ENCODE data around the gene ECI1. TPM values are rescaled to one million over a fixed set of nuclear protein-coding genes. Genes with fewer than 3 reads are reported as not detected.
"Not testable (repeated sequence)": the region's sequence is repeated elsewhere in the genome, so short reads cannot be mapped to it uniquely, and the experiment has no call there.

Gene ECI1
- total RNA-seq, 1 donor = 10.5 TPM

DNA sequence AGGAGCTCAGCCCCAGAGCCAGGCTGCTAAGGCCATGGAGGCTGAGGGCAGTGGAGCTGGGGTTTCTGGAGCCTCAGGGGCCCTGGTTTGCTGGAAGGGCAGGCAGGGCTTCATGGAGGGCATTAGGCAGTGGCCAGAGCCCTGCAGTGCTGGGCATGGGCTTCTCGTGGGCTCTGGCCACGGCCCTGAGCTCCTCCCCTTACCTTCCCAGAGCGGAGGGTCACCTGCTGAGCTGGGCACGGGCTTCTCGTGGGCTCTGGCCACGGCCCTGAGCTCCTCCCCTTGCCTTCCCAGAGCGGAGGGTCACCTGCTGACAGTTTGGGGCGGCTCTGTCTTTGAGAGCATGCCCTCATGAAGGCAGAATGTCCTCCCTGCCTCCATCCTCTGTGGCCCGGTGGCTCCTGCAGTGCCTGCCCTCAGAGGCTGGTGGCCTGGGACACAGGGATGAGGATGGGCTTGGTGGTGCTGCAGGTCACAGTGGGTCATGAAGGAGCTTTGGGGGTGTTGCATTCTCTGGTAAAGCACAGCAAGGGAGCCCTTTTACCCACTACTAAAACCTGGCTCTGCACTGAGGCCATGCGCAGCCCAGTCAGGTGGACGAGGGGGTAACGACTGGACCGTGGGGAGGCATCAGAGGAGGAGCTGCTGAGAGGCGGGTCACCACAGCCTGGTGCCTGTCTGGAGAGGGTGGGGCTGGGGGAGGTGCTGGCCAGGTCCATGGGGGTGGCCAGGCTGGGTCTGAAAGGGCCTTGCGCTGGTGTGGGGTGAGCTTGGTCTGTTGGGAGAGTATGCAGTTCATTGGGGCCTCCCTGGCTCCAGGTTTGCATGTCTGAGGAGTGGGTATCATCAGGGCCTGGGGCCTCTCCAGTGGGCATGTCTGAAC is 19.4 kb upstream of the ECI1 start:
- Histone ChIP-seq H3K9me3 (ENCODE audit: low read depth, low read length) (no peaks in the 10 kb centered on the region), H3K4me3 (ENCODE audit: low read length) (no peak overlapping the region), H3K4me1 (ENCODE audit: insufficient read depth, low read length) (peaks cover 30% of the 10 kb centered on the region), H3K27me3 (ENCODE audit: insufficient read depth, low read length) (no peaks in the 10 kb centered on the region)

DNA sequence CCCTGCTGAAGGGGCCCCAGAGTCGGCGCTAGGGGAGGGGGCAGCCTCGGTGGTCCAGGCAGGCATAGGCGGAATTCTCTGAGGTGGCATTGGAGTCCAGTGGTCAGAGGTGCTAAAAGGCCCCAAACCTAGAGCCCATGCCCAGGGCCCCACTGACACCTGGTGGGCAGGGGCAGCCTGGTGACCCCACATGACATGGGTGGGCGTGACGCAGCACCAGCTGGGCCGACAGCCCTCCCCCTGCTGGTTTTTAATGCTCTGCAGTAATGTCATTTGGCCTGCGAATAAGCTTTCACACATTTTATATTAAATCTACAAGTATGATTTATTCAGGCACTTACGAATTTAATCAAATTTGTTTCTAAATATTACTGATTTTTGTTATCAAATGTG is 18.7 kb upstream of the ECI1 start:
- Histone ChIP-seq H3K4me1 (ENCODE audit: insufficient read depth, low read length) (peaks cover 35% of the 10 kb centered on the region), H3K4me3 (ENCODE audit: low read length) (no peak overlapping the region), H3K9me3 (ENCODE audit: low read depth, low read length) (no peaks in the 10 kb centered on the region), H3K27me3 (ENCODE audit: insufficient read depth, low read length) (no peaks in the 10 kb centered on the region)

DNA sequence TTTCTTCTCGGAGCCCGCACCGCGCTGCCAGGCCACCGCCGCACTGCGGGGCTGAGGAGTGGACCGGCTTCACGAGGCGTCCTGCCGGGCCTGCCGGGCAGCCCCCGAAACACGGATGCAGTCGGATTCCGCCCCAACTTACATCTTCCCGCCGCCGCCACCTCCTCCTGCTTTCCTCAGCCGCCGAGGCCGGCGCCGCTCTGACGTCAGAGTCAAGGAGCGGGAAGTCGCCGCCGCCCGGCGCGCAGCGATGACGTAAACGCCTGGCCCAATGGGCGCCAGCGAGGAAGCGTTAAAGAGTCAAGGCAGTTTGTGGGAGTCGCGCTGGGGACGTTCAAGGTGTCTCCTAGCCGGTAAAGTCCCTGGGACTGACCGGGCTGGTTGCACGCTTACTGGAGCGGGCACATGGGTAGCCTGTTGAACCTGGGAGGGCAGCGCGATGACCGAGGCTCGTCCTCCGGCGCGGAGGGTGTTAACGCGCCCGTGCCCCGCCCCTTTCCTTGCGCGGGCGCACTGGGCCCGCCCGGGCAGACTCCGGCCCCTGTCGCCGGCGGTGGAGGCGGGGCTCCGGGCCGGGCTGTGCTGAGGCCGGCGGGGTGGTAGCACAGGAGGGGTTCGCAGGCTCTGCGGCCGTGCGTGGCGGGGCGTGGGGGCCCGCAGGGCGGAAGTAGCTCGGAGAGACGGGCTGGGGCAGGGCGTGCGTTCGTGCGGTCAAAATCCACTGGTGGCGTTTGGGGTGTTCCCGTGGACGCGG is 16.7 kb upstream of the ECI1 start, which contains the start of gene RNPS1:
Gene RNPS1 (minus strand): TSS at position 214 of the 754 bp plus-strand sequence. CDS start 3,483 bp downstream, outside the sequence.
- peak within 1 kb of the TSS; percentile 79 for H3K4me3 ChIP-seq (ENCODE audit: low read length)
- H3K9me3 ChIP-seq (ENCODE audit: low read depth, low read length) = no peaks in the 10 kb centered on the region
- H3K27me3 ChIP-seq (ENCODE audit: insufficient read depth, low read length) = no peaks in the 10 kb centered on the region
- peaks cover 35% of the 10 kb centered on the region for H3K4me1 ChIP-seq (ENCODE audit: insufficient read depth, low read length)

DNA sequence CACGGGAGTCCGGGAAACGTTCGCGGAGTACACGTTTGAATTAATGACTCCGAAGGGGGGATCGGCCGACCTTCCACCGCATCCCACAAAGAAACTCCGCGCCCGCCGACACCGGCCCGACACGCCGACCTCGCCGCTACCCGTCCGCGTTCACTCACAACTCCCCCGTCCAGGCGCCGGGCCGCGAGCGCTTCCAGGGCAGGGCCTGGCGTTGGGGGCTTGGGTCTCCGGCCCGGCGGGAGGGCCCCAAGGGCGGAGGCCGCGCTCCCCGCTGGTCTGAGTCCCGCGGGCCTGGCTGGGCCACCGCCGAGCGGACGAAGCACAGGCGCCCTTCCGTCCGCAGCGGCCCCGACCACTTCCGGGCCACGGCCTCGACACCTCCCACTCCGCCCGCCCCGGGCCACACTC is 16.1 kb upstream of the ECI1 start:
- Histone ChIP-seq H3K4me3 (ENCODE audit: low read length) (peak overlapping the region; percentile 79), H3K4me1 (ENCODE audit: insufficient read depth, low read length) (peaks cover 33% of the 10 kb centered on the region)
- not testable (repeated sequence) for H3K27me3 ChIP-seq (ENCODE audit: insufficient read depth, low read length); H3K9me3 ChIP-seq (ENCODE audit: low read depth, low read length)

DNA sequence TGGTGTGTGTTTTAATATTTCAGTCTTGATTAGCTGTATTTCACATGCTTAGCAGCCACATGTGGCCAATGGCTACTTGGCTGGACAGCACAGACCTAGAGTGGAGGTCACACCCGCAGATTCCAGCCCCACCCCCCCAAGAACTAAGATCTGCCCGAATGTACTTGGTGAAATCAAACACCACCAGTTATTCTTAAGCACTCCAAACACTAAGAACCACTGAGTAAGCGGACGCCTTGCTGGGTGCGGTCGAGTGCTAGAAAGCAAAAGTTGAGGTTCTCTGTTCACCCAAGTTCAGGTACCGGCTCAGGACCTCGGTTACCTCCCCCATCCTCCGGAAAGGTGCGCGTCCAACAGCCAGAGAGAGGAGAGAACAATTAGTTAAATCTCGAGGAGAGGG is 15.5 kb upstream of the ECI1 start:
- not testable (repeated sequence) for H3K27me3 ChIP-seq (ENCODE audit: insufficient read depth, low read length); H3K9me3 ChIP-seq (ENCODE audit: low read depth, low read length)
- peak overlapping the region; percentile 79 for H3K4me3 ChIP-seq (ENCODE audit: low read length)
- peaks cover 29% of the 10 kb centered on the region for H3K4me1 ChIP-seq (ENCODE audit: insufficient read depth, low read length)

DNA sequence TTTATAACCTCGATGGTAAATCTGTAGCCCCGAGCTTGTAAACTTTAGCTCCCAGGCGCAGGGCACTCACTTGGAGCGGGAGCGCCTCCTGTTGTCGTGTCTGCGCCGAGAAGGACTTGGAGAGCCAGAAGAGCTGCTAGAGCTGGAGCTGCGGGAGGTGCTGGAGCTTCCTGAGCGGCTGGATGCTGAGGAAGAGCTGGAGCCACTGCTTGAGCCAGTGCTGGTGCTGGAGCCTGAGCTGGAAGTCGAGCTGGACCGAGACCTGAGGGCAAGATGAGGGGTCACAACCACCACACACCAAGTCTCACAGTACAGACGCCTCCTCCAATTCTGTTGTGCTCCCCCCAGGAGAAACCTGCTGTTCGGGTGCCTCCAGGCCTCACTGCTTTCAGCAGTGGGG is 11.6 kb upstream of the ECI1 start:
- not testable (repeated sequence) for H3K27me3 ChIP-seq (ENCODE audit: insufficient read depth, low read length); H3K4me3 ChIP-seq (ENCODE audit: low read length); H3K9me3 ChIP-seq (ENCODE audit: low read depth, low read length)
- peaks cover 15% of the 10 kb centered on the region for H3K4me1 ChIP-seq (ENCODE audit: insufficient read depth, low read length)

DNA sequence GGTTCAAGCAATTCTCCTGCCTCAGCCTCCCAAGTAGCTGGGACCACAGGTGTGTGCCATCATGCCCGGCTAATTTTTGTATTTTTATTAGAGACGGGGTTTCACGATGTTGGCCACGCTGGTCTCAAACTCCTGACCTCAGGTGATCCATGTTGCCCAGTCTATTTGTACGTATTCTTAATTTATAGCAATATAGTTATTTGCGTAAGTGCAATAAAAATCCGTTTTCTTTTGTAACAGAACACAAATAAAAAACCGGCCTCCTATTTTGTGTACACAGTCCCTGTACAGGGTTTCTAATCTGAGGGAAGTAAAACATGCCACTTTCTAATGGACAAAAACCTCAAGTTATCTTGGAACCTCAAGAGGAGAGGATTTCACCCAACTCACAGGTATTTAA is 8.9 kb upstream of the ECI1 start:
- Histone ChIP-seq H3K9me3 (ENCODE audit: low read depth, low read length) (no peaks in the 10 kb centered on the region), H3K4me3 (ENCODE audit: low read length) (no peak overlapping the region), H3K27me3 (ENCODE audit: insufficient read depth, low read length) (no peaks in the 10 kb centered on the region), H3K4me1 (ENCODE audit: insufficient read depth, low read length) (no peaks in the 10 kb centered on the region)

DNA sequence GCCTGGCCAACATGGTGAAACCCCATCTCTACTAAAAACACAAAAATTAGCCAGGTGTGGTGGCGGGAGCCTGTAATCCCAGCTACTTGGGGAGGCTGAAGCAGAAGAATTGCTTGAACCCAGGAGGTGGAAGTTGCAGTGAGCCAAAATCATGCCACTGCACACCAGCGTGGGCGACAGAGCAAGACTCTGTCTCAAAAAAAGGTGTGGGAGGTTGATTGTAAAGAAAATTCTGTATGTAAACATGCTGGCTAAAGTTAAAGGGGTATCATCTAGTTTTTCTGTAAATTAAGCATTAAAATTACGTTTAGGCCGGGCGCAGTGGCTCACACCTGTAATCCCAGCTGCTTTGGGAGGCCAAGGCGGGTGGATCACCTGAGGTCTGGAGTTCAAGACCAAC is 7.1 kb upstream of the ECI1 start:
- not testable (repeated sequence) for H3K4me1 ChIP-seq (ENCODE audit: insufficient read depth, low read length); H3K27me3 ChIP-seq (ENCODE audit: insufficient read depth, low read length); H3K4me3 ChIP-seq (ENCODE audit: low read length); H3K9me3 ChIP-seq (ENCODE audit: low read depth, low read length)

DNA sequence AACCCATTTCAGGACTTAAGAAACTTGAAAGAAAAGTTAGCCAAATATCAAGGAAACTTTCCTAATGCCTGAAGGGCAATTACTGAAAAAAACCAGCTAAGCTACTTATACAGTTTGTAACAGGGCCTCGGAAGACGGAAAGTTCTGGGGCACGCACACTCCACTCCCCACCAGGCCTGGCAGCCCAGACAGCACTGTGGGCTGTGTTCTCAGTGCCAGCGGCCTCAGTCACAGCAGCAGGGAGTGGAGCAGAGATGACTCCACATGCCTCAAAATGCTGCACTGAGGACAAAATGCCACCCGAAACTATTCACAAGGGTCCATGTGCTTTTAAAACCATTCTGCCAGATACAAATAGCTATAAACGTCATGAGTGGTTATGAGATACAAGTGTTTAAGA is 6.3 kb upstream of the ECI1 start:
- Histone ChIP-seq H3K27me3 (ENCODE audit: insufficient read depth, low read length) (no peaks in the 10 kb centered on the region), H3K4me3 (ENCODE audit: low read length) (no peak overlapping the region)

DNA sequence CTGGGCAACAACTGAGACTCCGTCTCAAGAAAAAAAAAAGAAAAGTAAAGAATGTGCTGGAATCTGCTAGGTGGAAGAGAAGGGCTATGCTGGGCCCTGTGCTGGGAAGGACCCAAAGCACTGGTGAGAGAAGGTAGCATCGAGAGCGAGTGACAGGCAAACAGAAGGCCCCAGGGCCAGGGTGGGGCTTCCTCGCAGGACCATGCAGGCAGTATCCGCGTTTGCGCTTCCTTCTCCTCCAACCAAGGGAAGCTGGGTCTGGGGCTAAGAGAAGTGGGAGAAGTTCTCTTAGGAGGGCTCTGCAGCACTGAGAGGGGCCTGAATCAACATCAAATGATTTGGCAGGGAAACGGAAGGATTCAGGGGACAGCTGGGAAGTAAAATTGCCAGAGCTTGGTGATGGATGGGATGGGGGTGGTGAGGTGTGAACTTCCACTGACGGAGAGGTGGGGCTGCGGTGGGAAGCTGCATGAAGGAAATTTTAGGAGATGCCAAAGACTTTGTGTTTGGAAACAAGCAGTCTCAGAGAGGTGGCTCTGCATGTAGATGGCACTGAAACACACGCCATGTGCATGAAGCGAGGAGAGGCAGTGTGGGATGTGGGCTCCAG is 5.2 kb upstream of the ECI1 start:
- H3K27me3 ChIP-seq (ENCODE audit: insufficient read depth, low read length) = no peaks in the 10 kb centered on the region
- peaks cover 6% of the 10 kb centered on the region for H3K4me1 ChIP-seq (ENCODE audit: insufficient read depth, low read length)
- no peak overlapping the region for H3K4me3 ChIP-seq (ENCODE audit: low read length)
- no peaks in the 10 kb centered on the region for H3K9me3 ChIP-seq (ENCODE audit: low read depth, low read length)

More for the DNA sequence above, 6.3 kb upstream of the ECI1 start:
- no peaks in the 10 kb centered on the region for H3K4me1 ChIP-seq (ENCODE audit: insufficient read depth, low read length)
- no peaks in the 10 kb centered on the region for H3K9me3 ChIP-seq (ENCODE audit: low read depth, low read length)

DNA sequence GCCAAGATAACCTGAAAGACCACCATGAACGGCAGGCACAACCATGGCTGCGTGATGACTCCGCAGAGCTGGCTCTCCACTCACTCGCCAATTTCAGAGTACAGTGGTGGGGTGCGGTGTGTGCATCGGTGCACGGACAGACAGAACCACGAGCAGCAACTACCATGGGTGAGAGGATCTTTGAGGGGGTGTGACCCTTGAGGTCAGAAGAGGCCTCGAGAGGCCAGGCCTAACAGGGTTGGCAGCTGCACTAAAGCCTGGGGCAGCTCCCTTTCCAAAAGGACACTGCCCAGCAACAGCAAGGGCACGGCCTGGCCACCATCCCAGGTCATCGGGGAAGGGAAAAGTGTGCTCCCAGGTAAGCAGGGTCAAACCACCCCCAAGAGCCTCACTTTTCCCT is 1.9 kb upstream of the ECI1 start:
- Histone ChIP-seq H3K27me3 (ENCODE audit: insufficient read depth, low read length) (no peaks in the 10 kb centered on the region), H3K9me3 (ENCODE audit: low read depth, low read length) (no peaks in the 10 kb centered on the region), H3K4me3 (ENCODE audit: low read length) (no peak overlapping the region), H3K4me1 (ENCODE audit: insufficient read depth, low read length) (peaks cover 17% of the 10 kb centered on the region)

DNA sequence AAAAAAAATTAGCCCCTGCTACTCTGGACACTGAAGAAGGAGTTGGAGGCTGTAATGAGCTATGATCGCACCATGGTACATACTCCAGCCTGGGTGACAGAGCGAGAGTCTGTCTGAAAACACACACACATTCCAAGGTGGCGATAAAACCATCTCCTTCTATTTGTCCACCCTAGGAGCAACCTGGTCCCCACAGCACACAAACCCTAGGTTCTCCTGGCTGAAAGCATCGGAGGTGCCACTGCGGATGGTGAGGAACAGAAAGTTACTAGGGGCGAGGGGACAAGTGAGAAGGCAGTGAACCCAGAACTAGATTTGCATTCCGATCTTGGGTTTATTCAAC is 1.4 kb upstream of the ECI1 start:
- H3K27me3 ChIP-seq (ENCODE audit: insufficient read depth, low read length) = no peaks in the 10 kb centered on the region
- H3K4me1 ChIP-seq (ENCODE audit: insufficient read depth, low read length) = peaks cover 17% of the 10 kb centered on the region
- no peak overlapping the region for H3K4me3 ChIP-seq (ENCODE audit: low read length)
- no peaks in the 10 kb centered on the region for H3K9me3 ChIP-seq (ENCODE audit: low read depth, low read length)

DNA sequence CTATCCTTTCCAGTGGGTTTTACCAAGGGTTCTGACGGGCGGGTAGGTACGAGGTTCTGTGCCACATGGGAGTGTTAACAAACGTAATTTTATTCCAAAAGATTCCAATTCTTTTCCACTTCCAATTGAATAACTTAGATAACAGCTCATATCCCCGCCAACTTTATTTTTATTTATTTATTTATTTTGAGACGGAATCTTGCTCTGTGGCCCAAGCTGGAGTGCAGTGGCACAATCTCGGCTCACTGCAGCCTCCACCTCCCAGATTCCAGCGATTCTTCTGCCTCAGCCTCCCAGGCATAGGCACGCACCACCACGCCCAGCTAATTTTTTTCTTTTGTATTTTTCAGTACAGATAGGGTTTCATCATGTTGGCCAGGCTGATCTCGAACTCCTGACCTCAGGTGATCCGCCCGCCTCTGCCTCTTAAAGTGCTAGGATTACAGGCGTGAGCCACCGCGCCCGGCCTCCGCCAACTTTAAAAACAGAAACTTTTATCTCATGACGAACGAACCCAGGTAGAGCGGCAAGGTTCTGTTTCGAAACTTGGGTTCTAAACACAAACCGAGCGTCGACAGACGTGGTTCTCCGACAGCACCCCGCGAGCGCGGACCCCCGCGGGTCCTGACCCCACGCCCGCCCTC is 613 bp downstream of the ECI1 start:
- no peaks in the 10 kb centered on the region for H3K9me3 ChIP-seq (ENCODE audit: low read depth, low read length)
- no peaks in the 10 kb centered on the region for H3K27me3 ChIP-seq (ENCODE audit: insufficient read depth, low read length)
- peak overlapping the region; percentile 56 for H3K4me3 ChIP-seq (ENCODE audit: low read length)
- H3K4me1 ChIP-seq (ENCODE audit: insufficient read depth, low read length) = peaks cover 17% of the 10 kb centered on the region

DNA sequence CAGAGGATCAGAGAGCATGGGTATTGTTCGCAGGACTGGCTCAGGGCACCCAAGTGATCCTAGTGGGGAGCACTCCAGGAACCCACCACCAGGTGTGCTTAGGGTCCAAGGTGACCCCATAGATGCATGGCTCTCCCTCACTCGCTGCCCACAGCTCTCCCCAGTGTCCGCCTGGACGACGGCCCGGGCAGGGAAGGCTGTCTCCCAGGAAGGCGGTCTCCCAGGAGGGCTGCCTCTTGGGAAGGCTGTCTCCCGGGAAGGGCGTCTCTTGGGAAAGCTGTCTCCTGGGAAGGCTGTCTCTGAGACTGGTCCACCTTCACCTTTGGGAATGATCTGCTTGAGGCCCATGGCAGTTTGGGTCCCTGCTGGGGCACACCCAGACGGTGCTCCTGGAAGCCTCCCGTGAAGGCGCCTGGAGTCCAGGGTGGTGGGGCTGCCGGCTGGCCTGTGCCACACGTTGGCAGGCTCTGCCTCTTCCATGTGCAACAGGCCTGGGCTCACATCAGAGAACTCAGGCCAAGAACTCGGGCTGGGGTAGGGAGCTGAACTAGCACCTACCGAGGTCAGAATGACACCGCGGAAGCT is 5.0 kb downstream of the ECI1 start:
- H3K4me3 ChIP-seq (ENCODE audit: low read length) = no peak overlapping the region
- no peaks in the 10 kb centered on the region for H3K9me3 ChIP-seq (ENCODE audit: low read depth, low read length)
- H3K27me3 ChIP-seq (ENCODE audit: insufficient read depth, low read length) = no peaks in the 10 kb centered on the region
- H3K4me1 ChIP-seq (ENCODE audit: insufficient read depth, low read length) = peaks cover 10% of the 10 kb centered on the region
